ENCODE results near the gene EXOC3L4.
"Not testable (repeated sequence)": the region's sequence is repeated elsewhere in the genome, so short reads cannot be mapped to it uniquely, and the experiment has no call there.

EXOC3L4 gene

GRCh38 chr14:103094406-103095209, at the start of gene EXOC3L4:
TSS of gene EXOC3L4 (plus strand) at chr14:103094725. CDS start at chr14:103100220, 5,495 bp downstream.
- no peak within 1 kb of the TSS for H3K27ac Mint-ChIP-seq
- DNase-seq = no peak
- H3K36me3 Mint-ChIP-seq (ENCODE audit: low read depth) = no peaks in the 10 kb centered on the region
- H3K9me3 Mint-ChIP-seq = no peaks in the 10 kb centered on the region
- H3K4me3 Mint-ChIP-seq = no peak within 1 kb of the TSS
- H3K4me1 Mint-ChIP-seq (ENCODE audit: low read depth) = peaks cover 7% of the 10 kb centered on the region
- peaks cover 8% of the 10 kb centered on the region for H3K27me3 Mint-ChIP-seq

GRCh38 chr14:103045371-103045869, 49.1 kb upstream of the EXOC3L4 start:
- Mint-ChIP-seq H3K27ac (no peak overlapping the region), H3K4me1 (ENCODE audit: low read depth) (peaks cover 7% of the 10 kb centered on the region), H3K27me3 (peaks cover 14% of the 10 kb centered on the region), H3K9me3 (peaks cover 5% of the 10 kb centered on the region), H3K4me3 (no peak overlapping the region), H3K36me3 (ENCODE audit: low read depth) (no peaks in the 10 kb centered on the region)
- DNase-seq = no peak

GRCh38 chr14:103047453-103047852, 47.1 kb upstream of the EXOC3L4 start:
- H3K27ac Mint-ChIP-seq; H3K4me3 Mint-ChIP-seq; DNase-seq; H3K4me1 Mint-ChIP-seq (ENCODE audit: low read depth); H3K36me3 Mint-ChIP-seq (ENCODE audit: low read depth); H3K9me3 Mint-ChIP-seq: not testable (repeated sequence)
- H3K27me3 Mint-ChIP-seq = peaks cover 16% of the 10 kb centered on the region

DNA sequence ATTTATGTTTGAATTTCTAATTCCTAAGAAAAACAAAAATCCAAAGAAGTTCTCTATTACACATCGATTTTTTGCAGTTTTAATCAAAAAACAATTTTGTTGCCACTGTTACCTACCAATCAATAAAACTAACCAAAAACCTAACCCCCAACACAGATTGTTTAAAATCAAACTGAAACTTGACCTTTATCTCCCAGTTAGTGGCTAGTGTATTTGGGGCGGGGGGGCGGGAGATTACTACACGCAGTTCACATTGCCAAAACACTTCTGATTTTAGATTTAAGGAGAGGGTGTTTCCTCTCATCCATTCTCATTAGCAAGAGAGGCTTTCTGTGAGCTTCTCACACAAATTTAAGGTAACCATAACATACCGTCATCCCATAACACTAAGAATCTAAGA, 43.6 kb upstream of the EXOC3L4 start:
- Mint-ChIP-seq H3K36me3 (ENCODE audit: low read depth) (no peaks in the 10 kb centered on the region), H3K4me1 (ENCODE audit: low read depth) (peaks cover 4% of the 10 kb centered on the region), H3K27ac (no peak overlapping the region), H3K9me3 (no peaks in the 10 kb centered on the region), H3K27me3 (peaks cover 10% of the 10 kb centered on the region), H3K4me3 (no peak overlapping the region)
- no peak for DNase-seq

- H3K4me3 Mint-ChIP-seq = no peak overlapping the region
- no peaks in the 10 kb centered on the region for H3K36me3 Mint-ChIP-seq (ENCODE audit: low read depth)
- H3K27ac Mint-ChIP-seq = no peak overlapping the region
- H3K9me3 Mint-ChIP-seq = no peaks in the 10 kb centered on the region
- no peak for DNase-seq
- H3K4me1 Mint-ChIP-seq (ENCODE audit: low read depth) = peaks cover 7% of the 10 kb centered on the region
- peaks cover 13% of the 10 kb centered on the region for H3K27me3 Mint-ChIP-seq
These were observed 42.1 kb upstream of the EXOC3L4 start for GRCh38 chr14:103052407-103052806.

DNA sequence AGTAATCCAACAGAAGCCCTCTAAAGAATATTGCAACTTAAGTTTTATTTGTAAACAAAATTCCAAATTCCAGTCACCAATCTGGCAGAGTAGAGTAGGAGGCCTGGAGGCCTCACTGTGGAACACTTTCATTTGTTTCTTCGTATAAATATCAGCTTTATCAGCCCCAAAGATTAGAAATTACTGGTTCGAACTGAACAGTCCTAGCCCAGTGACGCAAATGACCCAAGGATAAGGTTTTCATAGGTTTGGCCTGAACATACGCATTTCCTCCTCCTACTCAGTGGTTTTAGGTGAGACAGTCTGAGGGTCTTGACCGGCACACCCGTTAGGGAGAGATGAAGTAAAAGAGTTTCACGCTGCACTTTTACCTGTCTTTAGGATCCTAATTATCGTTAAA, 38.8 kb upstream of the EXOC3L4 start:
- H3K27ac Mint-ChIP-seq = no peak overlapping the region
- H3K36me3 Mint-ChIP-seq (ENCODE audit: low read depth) = no peaks in the 10 kb centered on the region

GRCh38 chr14:103056322-103057027, 38.0 kb upstream of the EXOC3L4 start:
- Mint-ChIP-seq H3K9me3 (no peaks in the 10 kb centered on the region), H3K4me1 (ENCODE audit: low read depth) (peaks cover 12% of the 10 kb centered on the region), H3K36me3 (ENCODE audit: low read depth) (no peaks in the 10 kb centered on the region), H3K27me3 (peaks cover 35% of the 10 kb centered on the region), H3K27ac (no peak overlapping the region), H3K4me3 (peak overlapping the region; percentile 57)
- no peak for DNase-seq

More for the DNA sequence above, 38.8 kb upstream of the EXOC3L4 start:
- H3K27me3 Mint-ChIP-seq = peaks cover 34% of the 10 kb centered on the region
- H3K4me3 Mint-ChIP-seq = peak overlapping the region; percentile 57
- peaks cover 12% of the 10 kb centered on the region for H3K4me1 Mint-ChIP-seq (ENCODE audit: low read depth)
- no peaks in the 10 kb centered on the region for H3K9me3 Mint-ChIP-seq
- no peak for DNase-seq

- Mint-ChIP-seq H3K4me3 (no peak overlapping the region), H3K9me3 (no peaks in the 10 kb centered on the region), H3K4me1 (ENCODE audit: low read depth) (peaks cover 12% of the 10 kb centered on the region), H3K36me3 (ENCODE audit: low read depth) (no peaks in the 10 kb centered on the region), H3K27me3 (peaks cover 40% of the 10 kb centered on the region), H3K27ac (no peak overlapping the region)
- DNase-seq = no peak
These were observed 37.5 kb upstream of the EXOC3L4 start for GRCh38 chr14:103057028-103057371.

DNA sequence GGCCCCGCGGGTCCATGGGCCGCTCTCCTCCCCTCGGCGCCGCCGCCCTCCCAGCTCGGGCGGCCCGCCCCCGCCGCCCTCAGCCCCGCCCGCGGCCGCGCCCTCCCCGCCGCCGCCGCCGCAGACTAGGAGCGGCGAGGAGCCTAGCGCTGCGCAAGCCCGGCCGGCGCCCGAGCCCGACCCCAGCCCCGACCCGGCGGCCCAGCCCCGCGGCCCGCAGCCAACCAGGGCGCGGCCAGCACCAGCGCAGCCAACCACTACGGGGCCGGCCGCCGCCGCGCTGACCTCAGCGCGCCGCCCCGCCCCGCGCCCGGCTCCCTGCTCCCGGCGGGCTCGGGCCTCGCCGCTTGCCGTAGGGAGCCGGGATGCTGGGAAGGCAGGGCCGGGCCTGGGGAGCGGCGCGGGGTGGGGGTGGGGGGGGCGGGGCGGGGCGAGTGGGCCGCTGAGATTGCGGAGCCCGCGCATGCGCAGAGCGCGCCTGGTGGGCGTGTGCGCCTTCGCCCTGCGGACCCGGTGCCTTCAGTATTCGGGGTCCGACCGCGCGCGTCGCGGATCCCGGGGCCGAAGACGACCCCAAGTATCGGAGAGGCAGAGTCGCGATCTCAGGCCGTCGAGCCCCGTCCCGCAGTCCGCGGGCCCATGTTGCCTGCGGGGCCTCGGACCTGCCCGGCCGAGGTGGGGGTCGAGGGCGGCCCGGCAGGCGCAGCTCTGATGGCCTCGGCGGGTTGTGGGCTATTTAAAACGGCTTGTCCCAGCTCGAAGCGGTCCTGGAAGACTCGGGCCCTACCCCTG, 37.0 kb upstream of the EXOC3L4 start, which contains the start of gene CDC42BPB:
Gene CDC42BPB, minus strand, starts transcription at position 178 of the 792 bp plus-strand sequence. CDS start 376 bp downstream, outside the sequence.
- peaks cover 40% of the 10 kb centered on the region for H3K27me3 Mint-ChIP-seq
- H3K27ac Mint-ChIP-seq = no peak within 1 kb of the TSS
- H3K4me1 Mint-ChIP-seq (ENCODE audit: low read depth) = peaks cover 12% of the 10 kb centered on the region
- H3K36me3 Mint-ChIP-seq (ENCODE audit: low read depth) = no peaks in the 10 kb centered on the region
- peak; percentile 66 for DNase-seq
- peak within 1 kb of the TSS; percentile 57 for H3K4me3 Mint-ChIP-seq
- no peaks in the 10 kb centered on the region for H3K9me3 Mint-ChIP-seq

- no peak for DNase-seq
- Mint-ChIP-seq H3K36me3 (ENCODE audit: low read depth) (no peaks in the 10 kb centered on the region), H3K27me3 (peaks cover 40% of the 10 kb centered on the region), H3K4me3 (peak overlapping the region; percentile 46), H3K27ac (no peak overlapping the region), H3K9me3 (no peaks in the 10 kb centered on the region), H3K4me1 (ENCODE audit: low read depth) (peaks cover 12% of the 10 kb centered on the region)
These were observed 36.1 kb upstream of the EXOC3L4 start for GRCh38 chr14:103058164-103059055.

DNA sequence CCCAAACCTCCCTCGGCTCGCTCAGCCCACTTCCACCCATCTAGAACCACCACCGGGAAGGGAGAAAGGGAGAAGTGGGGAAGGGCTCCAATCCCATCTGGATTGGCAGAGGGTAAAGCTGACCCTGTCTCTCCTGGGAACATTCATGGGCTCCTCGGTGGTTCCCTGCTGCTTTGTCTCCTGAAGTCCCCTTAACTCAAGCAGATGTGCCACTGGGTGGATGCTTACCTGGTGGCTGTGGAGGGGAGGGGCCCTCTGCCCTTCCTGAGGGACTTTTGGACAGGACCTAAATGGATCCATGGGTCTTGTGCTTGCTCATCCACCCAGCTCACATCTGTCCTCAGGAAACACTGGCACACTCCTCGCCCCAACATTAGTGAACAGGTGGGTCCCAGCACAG, 35.0 kb upstream of the EXOC3L4 start:
- H3K27ac Mint-ChIP-seq = no peak overlapping the region
- H3K4me1 Mint-ChIP-seq (ENCODE audit: low read depth) = peaks cover 12% of the 10 kb centered on the region
- peaks cover 40% of the 10 kb centered on the region for H3K27me3 Mint-ChIP-seq
- no peak overlapping the region for H3K4me3 Mint-ChIP-seq
- no peaks in the 10 kb centered on the region for H3K9me3 Mint-ChIP-seq
- no peak for DNase-seq
- no peaks in the 10 kb centered on the region for H3K36me3 Mint-ChIP-seq (ENCODE audit: low read depth)

DNA sequence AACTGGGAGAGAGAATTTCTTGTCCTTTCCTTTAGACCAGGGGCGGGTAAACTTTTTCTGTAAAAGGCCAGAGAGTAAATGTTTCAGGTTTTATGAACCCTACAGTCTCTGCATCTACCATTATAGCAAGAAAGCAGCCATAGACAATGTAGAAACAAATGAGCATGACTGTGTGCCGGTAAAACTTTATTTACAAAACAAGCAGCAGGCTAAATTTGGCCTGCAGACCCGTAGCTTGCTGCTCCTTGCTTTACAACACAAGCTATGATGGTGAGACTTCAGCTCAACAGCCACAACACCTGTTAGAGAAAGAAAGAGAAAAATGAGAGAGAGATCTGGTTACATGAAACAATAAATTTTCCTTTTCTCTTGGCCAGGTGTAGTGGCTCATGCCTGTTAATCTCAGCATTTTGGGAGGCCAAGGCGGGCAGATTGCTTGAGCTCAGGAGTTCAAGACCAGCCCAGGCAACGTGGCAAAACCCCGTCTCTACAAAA, 33.0 kb upstream of the EXOC3L4 start:
- peaks cover 5% of the 10 kb centered on the region for H3K4me1 Mint-ChIP-seq (ENCODE audit: low read depth)
- peaks cover 32% of the 10 kb centered on the region for H3K27me3 Mint-ChIP-seq
- no peaks in the 10 kb centered on the region for H3K36me3 Mint-ChIP-seq (ENCODE audit: low read depth)
- DNase-seq = no peak
- H3K27ac Mint-ChIP-seq = no peak overlapping the region
- no peak overlapping the region for H3K4me3 Mint-ChIP-seq
- H3K9me3 Mint-ChIP-seq = no peaks in the 10 kb centered on the region

- no peak overlapping the region for H3K4me3 Mint-ChIP-seq
- no peaks in the 10 kb centered on the region for H3K9me3 Mint-ChIP-seq
- no peaks in the 10 kb centered on the region for H3K36me3 Mint-ChIP-seq (ENCODE audit: low read depth)
- no peaks in the 10 kb centered on the region for H3K4me1 Mint-ChIP-seq (ENCODE audit: low read depth)
- no peak for DNase-seq
- no peak overlapping the region for H3K27ac Mint-ChIP-seq
- peaks cover 20% of the 10 kb centered on the region for H3K27me3 Mint-ChIP-seq
These were observed 30.1 kb upstream of the EXOC3L4 start for GRCh38 chr14:103064436-103064835.

Measured in activated T-cell treated with anti-CD3 and anti-CD28 coated beads, Interleukin-2, amount 50 U/mL, for 24 hours (primary cell).